ENCODE data around the gene DNER.

- TF ChIP-seq CTCF (IDR thresholded peaks at IDR 0.05) = no peak
- TF ChIP-seq ELF1 (IDR thresholded peaks at IDR 0.05) = no peak
- no peak for TF ChIP-seq SIN3A (IDR thresholded peaks at IDR 0.05; ENCODE audit: borderline replicate concordance, low read depth, low read length)
- no peak for TF ChIP-seq YY1 (IDR thresholded peaks at IDR 0.05; ENCODE audit: low read depth)
- TF ChIP-seq MXI1 (IDR thresholded peaks at IDR 0.05; ENCODE audit: low read depth, low read length) = no peak
- TF ChIP-seq RFX5 (IDR thresholded peaks at IDR 0.05; ENCODE audit: low read length) = no peak
- no peak for TF ChIP-seq EZH2phosphoT487 (IDR thresholded peaks at IDR 0.05; ENCODE audit: borderline replicate concordance, low read depth)
- no peak for TF ChIP-seq MAX (IDR thresholded peaks at IDR 0.05; ENCODE audit: low read depth)
- no peak for TF ChIP-seq REST (IDR thresholded peaks at IDR 0.05; ENCODE audit: low read depth, low read length)
- no peak for TF ChIP-seq RCOR1 (IDR thresholded peaks at IDR 0.05; ENCODE audit: low read length)
These were observed 297.2 kb downstream of the DNER start for GRCh38 chr2:229417176-229417575.
